Muscle of leg (tissue), 11 donors: ENCODE data around the gene TMEM191C. TPM values are rescaled to one million over a fixed set of nuclear protein-coding genes. Genes with fewer than 3 reads are reported as not detected.

Experiments
- DNase-seq: peaks from one replicate; pipeline ENCODE4 v3.0.0; 2013
- H3K27ac ChIP-seq: one replicate; pipeline ENCODE4 v1.5.1; 2013; ENCODE audit warnings: mild to moderate bottlenecking, low read length, control low read depth
- H3K27me3 ChIP-seq: one replicate; pipeline ENCODE4 v1.6.1; 2013; ENCODE audit warnings: low read length; ENCODE audit not compliant: control insufficient read depth, insufficient read depth
- H3K36me3 ChIP-seq: one replicate; pipeline ENCODE4 v1.6.1; 2013; ENCODE audit warnings: low read length; ENCODE audit not compliant: control insufficient read depth, insufficient read depth
- H3K4me1 ChIP-seq: one replicate; pipeline ENCODE4 v1.6.1; 2013; ENCODE audit warnings: low read length; ENCODE audit not compliant: control insufficient read depth, insufficient read depth
- H3K4me3 ChIP-seq: one replicate; pipeline ENCODE4 v1.5.1; 2013; ENCODE audit warnings: low read length, control low read depth
- H3K9me3 ChIP-seq: replicated peaks from 2 replicates; pipeline ENCODE4 v1.6.1; 2013; ENCODE audit warnings: low read depth, low read length; ENCODE audit not compliant: control insufficient read depth
- WGBS: methylation state at CpG from one replicate; pipeline ENCODE4 v1.1.5; 2013; ENCODE audit warnings: missing lambda C conversion rate; ENCODE audit not compliant: insufficient coverage; 5-methylcytosine and 5-hydroxymethylcytosine counted together
- polyA plus RNA-seq, 8 donors: library from polyadenylated mRNA; unstranded; fragments of 120-200 nt; gene quantifications; one replicate each; pipeline versions ENCODE4 v1.2.1 to v1.2.3, GENCODE V29; 2013; ENCODE audit warnings: inconsistent platforms in 1 of 8, low replicate concordance in 1 of 8; ENCODE audit not compliant: insufficient read length in 8 of 8, insufficient read depth in 1 of 8
- total RNA-seq: library from RNA; stranded (reverse); fragments of 120-200 nt; gene quantifications from one replicate; pipeline ENCODE4 v1.2.4, GENCODE V29; 2013

TMEM191C gene
- total and polyA plus RNA-seq, 9 donors, result 0.39 to 1.5 (median 0.83) TPM

DNA sequence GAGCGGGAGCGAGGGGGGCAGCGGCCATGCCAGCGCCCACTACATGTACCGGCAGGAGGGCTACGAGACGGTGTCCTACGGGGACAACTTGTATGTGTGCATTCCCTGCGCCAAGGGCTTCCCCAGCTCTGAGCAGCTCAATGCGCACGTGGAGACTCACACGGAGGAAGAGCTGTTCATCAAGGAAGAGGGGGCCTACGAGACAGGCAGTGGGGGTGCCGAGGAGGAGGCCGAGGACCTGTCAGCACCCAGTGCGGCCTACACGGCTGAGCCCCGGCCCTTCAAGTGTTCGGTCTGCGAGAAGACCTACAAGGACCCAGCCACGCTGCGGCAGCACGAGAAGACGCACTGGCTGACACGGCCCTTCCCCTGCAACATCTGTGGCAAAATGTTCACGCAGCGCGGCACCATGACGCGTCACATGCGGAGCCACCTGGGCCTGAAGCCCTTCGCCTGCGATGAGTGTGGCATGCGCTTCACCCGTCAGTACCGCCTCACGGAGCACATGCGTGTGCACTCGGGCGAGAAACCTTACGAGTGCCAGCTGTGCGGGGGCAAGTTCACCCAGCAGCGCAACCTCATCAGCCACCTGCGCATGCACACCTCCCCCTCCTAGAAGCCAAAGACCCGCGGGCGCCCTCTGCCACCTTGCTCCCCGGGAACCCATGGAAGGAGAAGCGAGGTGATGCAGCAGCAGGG is 20.9 kb upstream of the TMEM191C start:
- H3K27me3 ChIP-seq, result no peaks in the 10 kb centered on the region
- H3K36me3 ChIP-seq, result peaks cover 44% of the 10 kb centered on the region
- no peak overlapping the region for H3K4me3 ChIP-seq
- H3K9me3 ChIP-seq, result no peaks in the 10 kb centered on the region
- no peak overlapping the region for H3K27ac ChIP-seq
- no peak for DNase-seq
- 92% methylated on average over 46 of the region's 49 CpGs for WGBS
- peaks cover 19% of the 10 kb centered on the region for H3K4me1 ChIP-seq

DNA sequence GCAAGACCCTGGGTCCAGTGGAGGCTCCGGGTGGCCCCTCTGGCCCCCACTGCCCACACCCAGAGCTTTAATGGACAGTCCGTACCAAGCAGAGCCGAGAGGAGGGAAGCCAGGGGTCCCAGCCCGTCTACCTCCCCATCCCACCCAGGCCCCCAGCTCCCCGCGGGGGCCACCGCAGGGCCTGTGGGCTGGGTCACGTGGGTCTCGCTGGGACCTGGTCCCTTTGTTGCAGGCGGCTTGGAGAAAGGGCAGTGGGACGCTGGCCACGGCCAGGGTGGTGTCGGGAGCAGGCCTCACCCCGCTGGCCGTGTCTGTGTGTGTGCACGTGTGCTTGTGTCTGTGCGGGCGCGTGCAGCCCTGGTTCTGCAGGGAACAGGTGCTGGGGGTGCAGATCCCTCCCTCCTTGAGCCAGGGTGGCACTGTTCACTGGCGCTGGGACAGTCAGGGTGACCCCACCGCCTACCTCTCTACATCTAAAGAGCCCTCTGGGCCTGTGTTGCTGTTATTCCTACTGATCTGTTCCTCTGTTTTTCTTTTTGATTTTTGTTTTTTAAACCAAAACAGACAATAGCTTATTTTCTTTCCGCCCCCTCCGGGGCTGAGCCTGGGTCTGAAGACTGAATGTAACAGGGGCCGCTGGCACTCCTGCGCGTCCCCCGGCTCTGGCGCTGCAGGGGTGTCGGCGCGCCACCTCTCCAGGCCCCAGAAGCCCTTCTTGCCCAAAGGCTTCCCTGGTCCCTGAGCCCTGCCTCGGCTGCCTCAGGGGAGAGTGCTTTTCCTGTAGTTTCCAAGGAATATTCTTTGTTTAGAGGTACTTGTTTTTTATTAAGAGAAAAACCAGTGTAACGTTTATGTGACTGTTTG is 20.1 kb upstream of the TMEM191C start:
- no peak overlapping the region for H3K4me3 ChIP-seq
- no peaks in the 10 kb centered on the region for H3K9me3 ChIP-seq
- DNase-seq, result no peak
- H3K27ac ChIP-seq, result no peak overlapping the region
- H3K4me1 ChIP-seq, result peaks cover 18% of the 10 kb centered on the region
- peaks cover 44% of the 10 kb centered on the region for H3K36me3 ChIP-seq
- H3K27me3 ChIP-seq, result no peaks in the 10 kb centered on the region
- 94% methylated on average over 20 of the region's 33 CpGs for WGBS

DNA sequence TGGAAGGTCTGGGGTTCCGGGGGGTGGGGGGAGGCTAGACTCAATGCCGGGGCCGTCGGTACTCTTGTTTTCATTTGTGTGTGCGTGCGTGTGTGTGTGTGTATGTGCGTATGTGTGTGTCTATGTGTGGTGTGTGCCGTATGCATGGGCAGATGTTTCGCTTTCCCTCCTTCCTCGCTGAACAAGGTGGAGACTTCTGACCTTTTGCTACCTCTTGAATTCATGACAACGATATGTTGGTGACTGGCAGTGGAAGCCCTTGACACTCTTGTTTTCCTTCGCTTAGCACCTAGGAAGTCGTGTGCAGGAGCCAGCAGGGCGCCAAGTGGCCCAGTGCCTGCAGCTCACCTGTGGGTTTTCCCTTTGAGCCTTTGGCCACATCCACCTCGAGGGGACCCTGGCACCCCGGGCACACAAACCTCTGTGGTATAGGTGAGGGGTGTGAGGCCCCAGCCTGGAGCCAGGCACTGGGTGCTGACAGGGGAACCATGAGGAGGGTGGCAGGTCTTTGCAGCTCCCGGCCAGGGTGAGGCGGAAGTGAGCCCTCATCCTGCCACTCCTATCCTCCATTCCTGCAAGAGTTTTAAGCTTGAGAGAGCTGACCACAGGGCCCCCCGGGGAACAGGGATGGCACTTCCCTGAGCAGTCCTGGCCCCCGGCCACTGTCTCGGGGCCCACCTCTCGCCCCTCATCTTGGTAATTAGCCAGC is 19.3 kb upstream of the TMEM191C start:
- Histone ChIP-seq H3K36me3 (peaks cover 44% of the 10 kb centered on the region), H3K4me3 (no peak overlapping the region), H3K27me3 (no peaks in the 10 kb centered on the region), H3K27ac (no peak overlapping the region), H3K4me1 (peaks cover 18% of the 10 kb centered on the region), H3K9me3 (no peaks in the 10 kb centered on the region)
- 86% methylated on average over 14 of the region's 22 CpGs for WGBS
- DNase-seq, result no peak

DNA sequence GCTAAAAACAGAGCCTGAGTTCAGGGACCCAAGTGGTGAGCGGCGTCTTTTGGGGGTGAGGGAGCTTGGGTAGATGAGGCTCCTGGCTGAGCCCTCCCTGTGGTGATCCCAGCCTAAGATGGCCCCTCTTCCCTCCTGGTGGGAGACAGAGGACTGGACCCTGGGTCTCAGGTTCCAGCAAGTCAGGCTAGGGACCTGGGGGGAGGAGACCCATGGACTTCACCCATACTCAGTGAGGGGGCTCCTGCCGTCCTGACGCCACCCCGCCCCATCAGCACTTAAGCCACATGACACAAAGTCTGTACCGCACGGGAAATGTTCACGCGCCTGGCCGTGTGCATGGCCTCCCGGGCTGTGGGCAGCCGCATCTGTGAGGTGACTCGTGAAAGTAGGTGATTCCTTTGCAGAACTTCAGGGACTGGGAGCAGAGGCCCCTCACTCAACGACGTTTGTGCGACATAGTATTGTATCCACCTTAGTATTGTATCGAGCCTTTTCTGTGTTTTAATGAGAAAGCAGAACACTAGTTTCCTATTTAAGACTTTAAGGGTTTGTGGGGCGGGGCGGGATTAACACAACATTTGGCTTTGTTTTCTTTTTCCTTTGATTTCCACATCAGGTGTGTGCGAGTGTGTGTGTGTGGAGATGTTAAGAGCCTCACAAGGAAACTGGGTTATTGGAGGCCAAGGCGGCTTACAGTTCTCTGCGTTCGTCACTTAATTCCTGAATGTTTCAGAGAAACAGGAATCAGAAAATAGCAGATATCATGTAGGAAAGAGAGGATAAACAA is 18.4 kb upstream of the TMEM191C start:
- no peaks in the 10 kb centered on the region for H3K9me3 ChIP-seq
- H3K27me3 ChIP-seq, result no peaks in the 10 kb centered on the region
- H3K36me3 ChIP-seq, result peaks cover 36% of the 10 kb centered on the region
- H3K4me3 ChIP-seq, result no peak overlapping the region
- peaks cover 18% of the 10 kb centered on the region for H3K4me1 ChIP-seq
- DNase-seq, result no peak
- 82% methylated on average over 9 of the region's 23 CpGs for WGBS
- no peak overlapping the region for H3K27ac ChIP-seq

DNA sequence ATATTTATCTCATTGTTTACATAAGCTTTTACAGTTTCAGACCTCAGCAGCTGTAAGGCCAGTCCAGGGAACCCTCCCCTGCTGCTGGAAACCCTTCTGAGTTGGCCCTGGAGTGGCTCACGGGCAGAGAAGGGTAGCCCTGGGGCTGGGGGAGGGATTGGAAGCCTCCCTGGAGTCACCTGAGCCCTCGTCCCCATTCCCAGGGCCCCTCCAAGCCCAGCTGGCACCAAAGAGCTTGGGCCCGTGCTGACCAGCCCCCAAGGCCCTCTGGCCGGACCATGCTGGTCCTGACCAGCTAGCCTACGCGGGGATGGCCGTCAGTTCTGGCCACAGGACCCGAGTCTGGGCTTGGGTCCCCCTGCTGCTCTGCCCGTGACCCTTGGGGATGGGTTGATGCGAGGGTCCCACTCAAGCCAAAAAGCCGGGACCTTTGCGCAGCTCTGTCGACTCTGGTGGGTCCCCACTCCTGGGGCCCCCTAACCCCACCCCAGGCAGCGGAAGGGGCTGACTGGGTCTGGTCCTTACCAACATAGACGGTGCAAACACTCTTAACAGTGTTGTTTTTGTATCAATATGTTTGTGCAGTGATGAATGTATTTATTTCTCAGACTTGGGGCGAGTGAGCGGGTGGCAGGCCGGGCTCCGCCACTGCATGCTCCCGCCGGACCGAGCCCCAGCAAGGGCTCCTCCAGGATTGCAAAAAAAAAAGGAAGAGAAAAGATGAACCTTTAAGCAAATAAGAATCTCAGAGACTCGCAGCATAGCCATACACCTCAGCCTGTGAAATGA is 17.5 kb upstream of the TMEM191C start:
- H3K4me1 ChIP-seq, result peaks cover 9% of the 10 kb centered on the region
- DNase-seq, result no peak
- H3K9me3 ChIP-seq, result no peaks in the 10 kb centered on the region
- H3K27me3 ChIP-seq, result no peaks in the 10 kb centered on the region
- 79% methylated on average over 11 of the region's 23 CpGs for WGBS
- peaks cover 36% of the 10 kb centered on the region for H3K36me3 ChIP-seq
- H3K4me3 ChIP-seq, result no peak overlapping the region
- no peak overlapping the region for H3K27ac ChIP-seq

DNA sequence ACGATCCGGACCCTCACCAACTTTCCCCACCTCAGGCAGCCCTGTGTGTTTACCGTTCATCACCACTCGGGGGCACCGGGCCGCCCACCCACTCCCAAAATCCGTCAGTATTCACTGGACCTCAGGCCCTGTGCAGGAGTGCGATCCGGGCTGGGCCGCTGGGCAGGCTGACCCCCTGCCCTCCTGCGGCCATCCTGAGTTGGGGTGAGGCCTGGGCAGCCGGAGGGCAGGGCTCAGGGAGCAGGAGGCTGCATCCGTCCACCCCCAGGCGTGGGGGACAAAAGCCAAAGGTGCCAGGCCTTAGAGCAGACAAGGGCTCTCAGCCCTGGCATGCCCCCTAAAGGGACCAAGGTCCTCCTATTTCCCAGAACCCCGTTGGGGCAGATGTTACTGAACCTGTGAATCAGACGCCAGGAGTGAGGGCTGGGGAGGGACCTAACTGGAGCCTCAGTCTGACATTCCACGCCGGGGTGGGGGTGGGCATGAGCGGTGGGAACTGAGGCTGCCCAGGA is 16.8 kb upstream of the TMEM191C start:
- no peak for DNase-seq
- H3K36me3 ChIP-seq, result peaks cover 38% of the 10 kb centered on the region
- H3K9me3 ChIP-seq, result no peaks in the 10 kb centered on the region
- H3K4me3 ChIP-seq, result no peak overlapping the region
- H3K27me3 ChIP-seq, result no peaks in the 10 kb centered on the region
- 70% methylated on average over 9 of the region's 19 CpGs for WGBS
- H3K4me1 ChIP-seq, result peaks cover 3% of the 10 kb centered on the region
- H3K27ac ChIP-seq, result no peak overlapping the region

DNA sequence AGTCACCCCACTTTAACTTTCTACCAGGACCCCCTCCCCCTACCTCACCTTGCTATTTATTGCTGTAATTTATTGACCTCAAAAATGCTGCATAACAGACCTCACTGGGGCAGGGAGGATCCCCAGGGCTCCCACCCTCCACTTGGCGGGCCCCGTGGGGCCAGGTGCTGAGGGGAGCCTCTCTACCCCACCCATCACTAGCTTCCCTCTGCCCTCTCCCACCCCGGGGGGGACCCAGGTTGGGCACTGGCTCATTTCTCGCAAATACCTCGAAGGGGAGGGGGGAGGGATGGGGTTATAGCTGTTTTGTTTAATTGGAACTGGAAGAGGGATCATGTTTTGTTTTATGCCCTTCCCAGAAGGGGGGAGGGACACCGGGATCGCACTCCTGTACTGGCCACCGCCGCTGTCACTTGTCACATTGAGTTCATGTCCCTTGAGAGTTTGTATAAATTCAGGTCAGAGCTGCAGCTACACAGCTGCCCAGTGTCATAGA is 16.3 kb upstream of the TMEM191C start:
- Histone ChIP-seq H3K36me3 (peaks cover 33% of the 10 kb centered on the region), H3K27ac (no peak overlapping the region), H3K4me1 (no peaks in the 10 kb centered on the region), H3K27me3 (no peaks in the 10 kb centered on the region), H3K9me3 (no peaks in the 10 kb centered on the region), H3K4me3 (no peak overlapping the region)
- DNase-seq, result no peak
- 64% methylated on average over 4 of the region's 9 CpGs for WGBS

DNA sequence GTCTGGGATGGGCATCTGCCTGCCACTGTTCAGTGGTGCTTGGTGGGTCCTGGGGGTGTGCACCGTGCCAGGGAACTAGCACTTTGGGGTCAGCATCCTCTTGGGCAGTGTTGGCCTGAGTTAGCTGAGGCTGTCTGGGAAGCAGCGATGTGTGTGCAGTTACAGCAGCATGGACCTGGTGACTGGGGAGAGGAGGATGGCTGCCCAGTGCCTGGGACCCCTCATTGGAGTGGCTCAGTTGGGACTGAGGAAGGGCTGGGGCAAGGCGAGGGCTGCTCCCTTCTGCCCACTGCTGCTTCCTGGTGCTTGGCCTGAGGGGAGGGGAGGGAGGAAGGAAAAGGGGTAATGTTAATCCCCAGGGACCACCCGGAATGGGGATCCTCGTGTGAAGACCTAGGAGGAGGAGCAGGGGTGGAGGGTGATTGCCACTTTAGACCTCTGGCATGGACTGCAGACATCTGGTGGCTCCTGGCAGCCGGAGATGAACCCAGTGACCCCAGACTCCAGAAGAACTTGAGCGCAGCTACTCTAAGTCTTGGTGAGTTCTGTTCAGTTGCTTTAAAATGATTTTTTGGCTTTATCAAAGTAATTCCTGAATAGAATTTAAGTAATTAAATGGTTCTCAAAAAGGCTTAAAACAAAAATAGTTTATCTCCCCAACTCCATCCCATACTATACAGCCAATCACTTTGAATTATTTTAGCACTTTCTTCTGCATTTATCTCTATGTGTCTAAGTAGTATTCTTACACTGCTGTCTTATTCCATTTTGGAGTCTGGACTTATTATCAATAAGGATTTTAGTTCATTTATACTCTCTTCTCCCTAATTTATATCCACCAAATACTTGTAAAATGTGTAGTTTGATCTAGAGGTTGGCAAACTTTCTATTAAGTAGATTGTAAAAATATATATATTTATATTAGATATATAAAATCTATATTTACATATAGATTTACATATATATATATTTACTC is 15.4 kb upstream of the TMEM191C start:
- Histone ChIP-seq H3K36me3 (peaks cover 24% of the 10 kb centered on the region), H3K4me1 (no peaks in the 10 kb centered on the region), H3K27ac (no peak overlapping the region), H3K27me3 (no peaks in the 10 kb centered on the region), H3K4me3 (no peak overlapping the region), H3K9me3 (no peaks in the 10 kb centered on the region)
- 66% methylated on average over 5 of the region's 7 CpGs for WGBS
- DNase-seq, result no peak
